T-cell (primary cell): ENCODE results near the gene NUPR1. TPM values are rescaled to one million over a fixed set of nuclear protein-coding genes. Genes with fewer than 3 reads are reported as not detected.

Experiments used
- ATAC-seq, 4 experiments: fragments of 200-7000 bp in 3 of 4; fragments of 150-1000 bp in 1 of 4; cut with Tn5 transposase; replicated peaks in 1 of 4; 1 replicate in 3 of 4; 2 replicates in 1 of 4; pipeline ENCODE4 v1.10.0; 2021; ENCODE audit warnings: moderate library complexity in 3 of 4, mild to moderate bottlenecking in 2 of 4, moderate number of reproducible peaks in 1 of 4
- CTCF ChIA-PET, 2 donors: fragments of 300-600 bp; sonication (Branson Sonifier 250); formaldehyde crosslinking; loops; one replicate each; lab custom pipeline; 2022; ENCODE audit warnings: antibody characterized with exemption in 2 of 2; lab: Charles Lee
- POLR2A ChIA-PET, 2 donors: fragments of 300-600 bp; sonication (Branson Sonifier 250); formaldehyde crosslinking; loops; one replicate each; lab custom pipeline; 2022; ENCODE audit warnings: antibody characterized with exemption in 2 of 2; lab: Charles Lee
- DNase-seq, 35 experiments: peaks; one replicate each; pipeline versions ENCODE4 v3.0.0 to v3.0.0-alpha.2; 2013 to 2023
- H3K27ac ChIP-seq: one replicate; pipeline ENCODE4 v1.5.1; 2013; ENCODE audit warnings: low read length
- H3K27me3 ChIP-seq, 2 experiments: replicated peaks in 1 of 2; 1 replicate in 1 of 2; 2 replicates in 1 of 2; pipeline versions ENCODE4 v1.6.1 to v1.7.0; 2013; ENCODE audit warnings: low read length in 1 of 2, mixed read lengths in 1 of 2; ENCODE audit not compliant: control insufficient read depth in 2 of 2, insufficient read depth in 2 of 2; ENCODE audit errors: extremely low read depth in 1 of 2
- H3K36me3 ChIP-seq, 2 donors: 1 replicate in 1 of 2; 2 replicates in 1 of 2; pipeline versions ENCODE4 v1.6.1 to v1.7.0; 2013; ENCODE audit warnings: low read length in 1 of 2; ENCODE audit not compliant: control insufficient read depth in 2 of 2, insufficient read depth in 1 of 2; ENCODE audit errors: extremely low read depth in 1 of 2
- H3K4me1 ChIP-seq, 2 experiments: 1 replicate in 1 of 2; 2 replicates in 1 of 2; pipeline versions ENCODE4 v1.6.1 to v1.7.0; 2013; ENCODE audit warnings: low read length in 2 of 2, mixed read lengths in 1 of 2; ENCODE audit not compliant: insufficient read depth in 2 of 2, control insufficient read depth in 1 of 2; ENCODE audit errors: extremely low read depth in 1 of 2
- H3K4me3 ChIP-seq, 2 donors: 1 replicate in 1 of 2; 2 replicates in 1 of 2; pipeline versions ENCODE4 v1.5.1 to v1.7.0; 2013; ENCODE audit warnings: mild to moderate bottlenecking in 2 of 2, low read length in 1 of 2, moderate library complexity in 1 of 2; ENCODE audit not compliant: control insufficient read depth in 1 of 2; ENCODE audit errors: extremely low read depth in 1 of 2
- H3K9me3 ChIP-seq: 2 replicates; pipeline ENCODE4 v1.7.0; 2013
- H3K27ac Mint-ChIP-seq, 2 donors: one replicate each; pipeline ENCODE4 v1.8.0; 2020 to 2021; ENCODE audit warnings: mild to moderate bottlenecking in 2 of 2, mixed read lengths in 2 of 2
- H3K27me3 Mint-ChIP-seq, 2 donors: one replicate each; pipeline ENCODE4 v1.8.0; 2021 to 2022; ENCODE audit warnings: mixed read lengths in 2 of 2
- H3K36me3 Mint-ChIP-seq: one replicate; pipeline ENCODE4 v1.8.0; 2021; ENCODE audit warnings: mixed read lengths
- H3K4me1 Mint-ChIP-seq, 3 donors: one replicate each; pipeline ENCODE4 v1.8.0; 2020 to 2022; ENCODE audit warnings: mixed read lengths in 3 of 3, mild to moderate bottlenecking in 1 of 3
- H3K4me3 Mint-ChIP-seq, 3 donors: one replicate each; pipeline ENCODE4 v1.8.0; 2020 to 2022; ENCODE audit warnings: mild to moderate bottlenecking in 3 of 3, mixed read lengths in 3 of 3, moderate library complexity in 3 of 3
- H3K9me3 Mint-ChIP-seq, 3 donors: one replicate each; pipeline ENCODE4 v1.8.0; 2020 to 2022; ENCODE audit warnings: mixed read lengths in 3 of 3
- WGBS: methylation state at CpG from one replicate; pipeline ENCODE4 v1.1.5; 2013; ENCODE audit warnings: missing lambda C conversion rate; ENCODE audit not compliant: insufficient coverage; 5-methylcytosine and 5-hydroxymethylcytosine counted together
- total RNA-seq, 35 experiments: library from RNA in 6 of 35; stranded (reverse) in 6 of 35; fragments of 120-200 nt in 1 of 35; gene quantifications; one replicate each; pipeline versions ENCODE4 v1.2.1 to v1.2.4 and lab custom pipeline; 2013 to 2026

NUPR1 gene
- total RNA-seq, 5 donors from 2014 or later (not counting 1 experiment from before 2014, with no cell fraction given), result 0.70 to 0.99 (median 0.98) TPM; not detected in 2

- no CpG with 5 or more reads among the region's 2 CpGs for WGBS
- ChIA-PET CTCF (no interaction called here), POLR2A (no interaction called here)
- H3K4me1 Mint-ChIP-seq, result peaks cover 31 to 43% (median 39%) of the 10 kb centered on the region in 3 donors
- no peaks in the 10 kb centered on the region for H3K4me1 ChIP-seq
- DNase-seq (no peak), ATAC-seq (no peak)
- no peaks in the 10 kb centered on the region for H3K9me3 ChIP-seq
- H3K27me3 Mint-ChIP-seq, result no peaks in the 10 kb centered on the region
- peaks cover 4% of the 10 kb centered on the region in 2 donors for H3K36me3 ChIP-seq
- H3K4me3 Mint-ChIP-seq, result no peak overlapping the region
- no peak overlapping the region for H3K27ac ChIP-seq
- peaks cover 20% of the 10 kb centered on the region for H3K36me3 Mint-ChIP-seq
- H3K27ac Mint-ChIP-seq, result peak overlapping the region in 1 of 2 donors; percentile 0
- no peaks in the 10 kb centered on the region for H3K27me3 ChIP-seq
- no peaks in the 10 kb centered on the region for H3K9me3 Mint-ChIP-seq
- no peak overlapping the region for H3K4me3 ChIP-seq
Measured at GRCh38 chr16:28574925-28575324, 36.2 kb upstream of the NUPR1 start.

DNA sequence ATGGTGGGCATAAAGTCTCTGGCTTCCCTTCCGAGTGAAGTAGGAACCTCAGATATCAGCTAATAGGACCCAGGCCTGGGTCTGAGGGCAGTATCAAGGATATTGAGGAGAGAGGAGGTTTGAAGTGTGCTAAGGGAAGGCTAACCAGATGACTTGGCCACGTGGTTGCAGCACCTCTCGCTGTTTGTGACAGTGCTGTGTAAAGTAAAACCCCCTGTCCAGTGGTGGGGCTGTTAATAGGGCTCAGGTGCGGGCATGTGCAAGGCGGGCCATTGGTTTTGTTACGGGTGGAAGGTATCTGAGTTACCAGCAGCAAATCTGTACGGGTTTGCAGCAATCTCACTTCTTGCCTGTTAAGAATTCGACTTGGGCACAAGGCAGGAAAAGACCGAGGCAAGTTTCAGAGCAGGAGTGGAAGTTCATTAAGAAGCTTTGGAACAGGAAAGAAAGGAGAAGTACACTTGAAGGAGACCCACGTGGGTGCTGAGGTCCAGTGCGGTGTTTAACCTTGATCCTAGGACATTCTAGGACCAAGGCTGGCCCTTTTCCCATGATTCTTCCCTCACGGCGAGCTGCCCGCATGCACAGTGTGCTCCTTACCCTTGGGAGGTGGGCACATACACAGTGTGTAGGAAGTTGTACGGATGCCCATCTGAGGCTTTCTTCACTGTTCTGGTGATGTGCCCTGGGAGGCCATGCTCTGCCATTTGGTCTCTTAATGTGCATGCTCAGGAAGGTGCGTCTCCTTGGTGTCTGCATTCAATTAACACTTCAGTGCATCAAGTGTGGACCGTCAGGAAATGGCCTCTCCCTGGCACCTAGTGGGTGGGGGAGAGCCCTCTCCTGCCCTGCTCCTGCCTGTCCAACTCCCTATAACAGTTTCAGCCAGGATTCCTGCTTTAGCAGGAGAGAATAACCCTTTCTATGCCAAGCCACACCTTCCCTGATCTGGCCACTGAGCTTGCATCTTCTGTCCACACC, 35.3 kb upstream of the NUPR1 start:
- Histone ChIP-seq H3K36me3 (peaks cover 4% of the 10 kb centered on the region in 2 donors), H3K4me3 (no peak overlapping the region), H3K9me3 (no peaks in the 10 kb centered on the region), H3K4me1 (no peaks in the 10 kb centered on the region), H3K27ac (no peak overlapping the region), H3K27me3 (no peaks in the 10 kb centered on the region)
- H3K27me3 Mint-ChIP-seq, result no peaks in the 10 kb centered on the region
- WGBS, result 74% methylated on average over 12 of the region's 17 CpGs
- H3K27ac Mint-ChIP-seq, result peak overlapping the region in 1 of 2 donors; percentile 0
- H3K36me3 Mint-ChIP-seq, result peaks cover 19% of the 10 kb centered on the region
- no peak for ATAC-seq
- peaks cover 36 to 48% (median 44%) of the 10 kb centered on the region in 3 donors for H3K4me1 Mint-ChIP-seq
- POLR2A ChIA-PET, result no interaction called here
- H3K9me3 Mint-ChIP-seq, result no peaks in the 10 kb centered on the region
- CTCF ChIA-PET, result no interaction called here
- DNase-seq, result no peak
- H3K4me3 Mint-ChIP-seq, result no peak overlapping the region

DNA sequence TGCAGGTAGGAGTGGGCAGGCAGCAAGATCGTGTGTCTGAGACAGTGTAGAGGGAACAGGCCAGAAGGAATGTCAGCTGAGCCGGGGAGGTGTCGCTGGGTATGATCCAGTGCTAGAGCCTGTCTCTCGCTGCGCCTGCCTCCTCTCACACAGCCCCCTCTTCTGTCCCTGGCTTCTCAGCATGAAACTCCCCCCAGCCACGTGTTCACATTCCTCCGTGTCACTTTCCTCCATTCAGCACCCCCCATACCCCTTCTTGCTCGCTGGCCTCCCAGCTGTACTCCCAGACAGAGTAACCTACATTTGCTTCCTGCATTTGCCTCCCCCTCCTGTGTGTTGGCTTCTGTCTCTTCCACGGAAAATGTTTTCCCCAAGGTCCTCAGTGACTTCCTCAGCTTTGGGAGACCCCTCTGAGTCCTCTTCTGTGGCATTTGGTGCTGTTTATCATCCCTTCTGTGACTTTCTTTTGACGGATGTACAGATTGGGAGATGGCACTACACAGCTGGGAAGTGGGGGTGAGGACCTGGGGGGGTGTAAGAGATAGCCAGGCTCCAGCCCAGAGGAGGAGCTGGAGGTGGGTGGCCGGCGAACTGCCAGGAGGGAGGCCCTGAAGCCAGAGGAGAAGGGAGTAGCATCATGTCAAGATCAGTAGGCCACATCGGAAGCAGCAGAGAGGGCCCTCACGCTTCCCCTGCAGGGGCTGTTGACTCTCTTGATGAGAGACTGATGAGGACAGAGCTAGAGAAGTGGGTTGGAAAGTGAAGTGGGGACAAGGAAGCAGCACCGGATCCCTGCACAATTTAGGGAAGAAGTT, 34.1 kb upstream of the NUPR1 start:
- H3K27ac ChIP-seq, result no peak overlapping the region
- peaks cover 31 to 45% (median 41%) of the 10 kb centered on the region in 3 donors for H3K4me1 Mint-ChIP-seq
- POLR2A ChIA-PET, result no interaction called here
- H3K4me3 Mint-ChIP-seq, result no peak overlapping the region
- peaks cover 4% of the 10 kb centered on the region in 2 donors for H3K36me3 ChIP-seq
- no peaks in the 10 kb centered on the region for H3K9me3 Mint-ChIP-seq
- no peaks in the 10 kb centered on the region for H3K27me3 ChIP-seq
- no peak for DNase-seq
- CTCF ChIA-PET, result interaction anchor here in 1 of 2 donors (0.5 kb wide), 1 partner anchor 297 kb away, joined by 4 read pairs; no protein-coding TSS in a partner anchor
- H3K4me1 ChIP-seq, result no peaks in the 10 kb centered on the region
- no peak overlapping the region for H3K4me3 ChIP-seq
- peaks cover 15% of the 10 kb centered on the region for H3K36me3 Mint-ChIP-seq
- no peak overlapping the region for H3K27ac Mint-ChIP-seq
- no peak for ATAC-seq
- no peaks in the 10 kb centered on the region for H3K27me3 Mint-ChIP-seq
- no peaks in the 10 kb centered on the region for H3K9me3 ChIP-seq
- 83% methylated on average over 11 of the region's 15 CpGs for WGBS

DNA sequence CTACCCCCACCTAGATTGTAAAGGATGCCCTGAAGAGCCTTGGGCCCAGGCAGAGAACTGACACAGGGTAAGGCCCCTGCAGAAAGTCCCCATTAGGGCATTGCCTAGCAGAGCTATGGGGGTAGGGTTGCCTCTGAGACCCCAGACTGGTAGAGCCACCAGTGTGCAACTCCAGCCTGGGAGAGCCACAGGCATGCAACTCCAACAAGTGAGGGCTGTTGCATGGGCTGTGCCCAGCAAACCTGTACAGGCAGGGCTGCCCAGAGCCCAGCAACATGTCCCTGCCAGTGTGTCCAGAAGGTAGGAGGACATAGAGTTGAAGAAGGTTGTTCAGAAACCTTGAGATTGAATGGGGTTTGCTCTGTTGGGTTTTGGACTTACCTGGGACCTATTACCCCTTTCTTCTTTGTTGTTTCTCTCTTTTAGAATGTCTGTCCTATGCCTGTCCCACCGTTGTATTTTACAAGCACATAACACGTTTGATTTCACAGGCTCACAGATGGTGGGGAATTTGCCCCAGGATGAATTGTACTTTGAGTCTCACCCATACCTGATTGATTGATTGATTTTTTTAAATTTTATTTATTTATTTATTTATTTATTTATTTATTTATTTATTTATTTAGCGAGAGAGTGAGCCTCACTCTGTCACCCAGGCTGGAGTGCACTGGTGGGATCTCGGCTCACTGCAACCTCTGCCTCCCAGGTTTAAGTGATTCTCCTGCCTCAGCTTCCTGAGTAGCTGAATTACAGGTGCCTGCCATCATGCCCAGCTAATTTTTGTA, 31.4 kb upstream of the NUPR1 start:
- Histone ChIP-seq H3K27me3 (no peaks in the 10 kb centered on the region), H3K4me1 (no peaks in the 10 kb centered on the region), H3K36me3 (peaks cover 5 to 9% of the 10 kb centered on the region in 2 donors), H3K4me3 (no peak overlapping the region), H3K27ac (no peak overlapping the region), H3K9me3 (peaks cover 2% of the 10 kb centered on the region)
- Mint-ChIP-seq H3K27me3 (no peaks in the 10 kb centered on the region), H3K4me1 (peaks cover 44 to 52% (median 47%) of the 10 kb centered on the region in 3 donors), H3K36me3 (peaks cover 27% of the 10 kb centered on the region), H3K4me3 (no peak overlapping the region), H3K27ac (no peak overlapping the region), H3K9me3 (peaks cover 2 to 10% (median 7%) of the 10 kb centered on the region in 3 donors)
- no peak for DNase-seq
- WGBS, result 93% methylated on average over 3 of the region's 4 CpGs
- CTCF ChIA-PET, result no interaction called here
- POLR2A ChIA-PET, result no interaction called here
- no peak for ATAC-seq

DNA sequence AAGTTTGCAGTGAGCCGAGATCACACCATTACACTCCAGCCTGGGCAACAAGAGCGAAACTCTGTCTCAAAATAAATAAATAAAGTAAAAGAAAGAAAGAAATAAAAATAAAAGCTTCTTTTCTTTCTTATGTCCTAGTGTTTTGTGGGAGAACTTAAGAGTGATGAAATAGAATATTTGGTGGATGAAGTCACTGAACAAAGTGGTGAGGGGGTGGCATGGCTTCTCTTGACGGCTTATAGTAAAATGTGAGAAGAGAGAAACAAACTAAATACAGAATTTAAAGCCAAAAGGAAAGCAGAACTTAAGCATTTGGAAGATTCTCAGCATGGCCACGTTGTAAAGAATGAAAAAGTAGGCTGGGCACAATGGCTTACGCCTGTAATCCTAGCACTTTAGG, 30.2 kb upstream of the NUPR1 start:
- WGBS, result 88% methylated on average over 2 of the region's 5 CpGs
- peaks cover 40 to 50% (median 41%) of the 10 kb centered on the region in 3 donors for H3K4me1 Mint-ChIP-seq

More for the DNA sequence above, 30.2 kb upstream of the NUPR1 start:
- peaks cover 0 to under 1% of the 10 kb centered on the region in 2 experiments for H3K4me1 ChIP-seq
- Mint-ChIP-seq H3K4me3 (no peak overlapping the region), H3K27ac (peak overlapping the region in 1 of 2 donors; percentile 32), H3K36me3 (peaks cover 28% of the 10 kb centered on the region), H3K27me3 (no peaks in the 10 kb centered on the region), H3K9me3 (peaks cover 2 to 10% (median 7%) of the 10 kb centered on the region in 3 donors)
- no peak for DNase-seq
- H3K27ac ChIP-seq, result no peak overlapping the region
- H3K27me3 ChIP-seq, result no peaks in the 10 kb centered on the region
- peaks cover 2% of the 10 kb centered on the region for H3K9me3 ChIP-seq
- no peak overlapping the region for H3K4me3 ChIP-seq
- H3K36me3 ChIP-seq, result peaks cover 7 to 9% of the 10 kb centered on the region in 2 donors
- no peak for ATAC-seq
- POLR2A ChIA-PET, result no interaction called here
- CTCF ChIA-PET, result no interaction called here
